Suprapubic skin (tissue), 4 donors: ENCODE results near the gene GHITM.

Source experiments
- CTCF ChIP-seq, 2 donors: fragments of 200-600 bp in 1 of 2; fragments of 450-650 bp in 1 of 2; sonication (generic) in 1 of 2; IDR thresholded peaks; one replicate each; pipeline ENCODE4 v1.5.1; 2016 to 2019; ENCODE audit warnings: antibody characterized with exemption in 2 of 2, mild to moderate bottlenecking in 1 of 2, moderate library complexity in 1 of 2
- EP300 ChIP-seq: sonication (generic); formaldehyde crosslinking; IDR thresholded peaks from one replicate; pipeline ENCODE4 v1.6.1; 2017; ENCODE audit warnings: antibody characterized with exemption
- POLR2AphosphoS5 ChIP-seq, 3 donors: sonication (generic); formaldehyde crosslinking; IDR thresholded peaks; one replicate each; pipeline ENCODE4 v1.6.1; 2017; ENCODE audit warnings: antibody characterized with exemption in 3 of 3

- TF ChIP-seq CTCF (IDR thresholded peaks at IDR 0.05) (no peak), EP300 (no peak), POLR2AphosphoS5 (IDR thresholded peaks at IDR 0.05) (no peak)
These were observed 58.3 kb downstream of the GHITM start for GRCh38 chr10:84197643-84198042.
